Pancreas (tissue), 10 donors: ENCODE data around the gene DRG2. TPM values are rescaled to one million over a fixed set of nuclear protein-coding genes. Genes with fewer than 3 reads are reported as not detected.

Source experiments
- ATAC-seq, 4 donors: fragments of 200-7000 bp; cut with Tn5 transposase; one replicate each; pipeline versions ENCODE4 v1.8.0 to v1.9.1; 2020; ENCODE audit warnings: mild to moderate bottlenecking in 4 of 4, moderate library complexity in 4 of 4
- DNase-seq, 6 donors: peaks; one replicate each; pipeline ENCODE4 v3.0.0-alpha.2; 2020
- FAIRE-seq: peaks from 2 replicates; lab custom pipeline; 2012; peaks lifted over from hg19 to GRCh38; lab: Jason Lieb, UNC
- H3K27ac ChIP-seq, 4 donors: fragments of 200-600 bp; sonication (generic); 1 replicate in 3 of 4; 2 replicates in 1 of 4; pipeline versions ENCODE4 v1.5.0 to v1.8.0; 2020
- H3K27me3 ChIP-seq, 4 donors: fragments of 200-600 bp; one replicate each; pipeline ENCODE4 v1.8.0; 2021
- H3K36me3 ChIP-seq, 3 donors: fragments of 200-600 bp; sonication (generic) in 1 of 3; one replicate each; pipeline versions ENCODE4 v1.5.0 to v1.8.0; 2020 to 2021
- H3K4me1 ChIP-seq, 3 donors: fragments of 200-600 bp; one replicate each; pipeline ENCODE4 v1.8.0; 2021
- H3K4me3 ChIP-seq, 4 donors: fragments of 200-600 bp; sonication (generic) in 2 of 4; one replicate each; pipeline versions ENCODE4 v1.5.0 to v1.8.0; 2020 to 2021
- H3K9me3 ChIP-seq, 4 donors: fragments of 200-600 bp; one replicate each; pipeline ENCODE4 v1.8.0; 2021
- CTCF ChIP-seq, 4 donors: fragments of 200-600 bp; sonication (generic) in 3 of 4; IDR thresholded peaks; one replicate each; pipeline versions ENCODE4 v1.5.0 to v1.8.0; 2021; ENCODE audit warnings: antibody characterized with exemption in 4 of 4
- WGBS, 2 donors: extraction: QIAGEN DNeasy Blood & Tissue Kit; methylation state at CpG; one replicate each; pipeline ENCODE4 v1.1.7; 2013; 5-methylcytosine and 5-hydroxymethylcytosine counted together
- intact Hi-C, 3 donors: fragments of 100-400 bp; cut with DNase I; formaldehyde crosslinking; loops; one replicate each; pipeline versions ENCODE4 v1.11.1 to v1.14.2; 2022
- polyA plus RNA-seq, 2 donors: library from polyadenylated mRNA; stranded (reverse); fragments of 200-250 nt; gene quantifications; one replicate each; pipeline ENCODE4 v1.2.3, GENCODE V29; 2013
- total RNA-seq, 6 donors: library from RNA; stranded (reverse); fragmentation: NEBNext Ultra II Directional in 4 of 6; extraction: Animal tissue kit (Norgen Biotek cat#: 25700) in 4 of 6; gene quantifications; one replicate each; pipeline versions ENCODE4 v1.2.1 to v1.2.4, GENCODE V29; 2021 to 2023
- donor health status: healthy with polysubstance abuse.
- donor health status: DM: no; HTN: no; CAD: no; lungs with moderate emphysema.
- donor health status: DM: no; HTN: no; CAD: no.
- donor health status: control.
- donor health status: control.
- donor health status: Bipolar disorder and iron deficiency.
- donor health status: DM: yes; HTN: yes; CAD: no.
- donor health status: DM: no; HTN: no; CAD: no.
- donor health status: DM: no; HTN: no; CAD: no.
- donor health status: DM: yes; HTN: yes; CAD: no.

The DRG2 gene
- total and polyA plus RNA-seq, 8 donors, result 13.4 to 46.9 (median 17.9) TPM

- no peaks in the 10 kb centered on the region for H3K36me3 ChIP-seq
- H3K4me1 ChIP-seq, result no peaks in the 10 kb centered on the region
- DNase-seq (no peak), ATAC-seq (no peak), FAIRE-seq (no peak)
- no peaks in the 10 kb centered on the region for H3K9me3 ChIP-seq
- TF ChIP-seq CTCF (IDR thresholded peaks at IDR 0.05), result no peak
- no peaks in the 10 kb centered on the region for H3K27me3 ChIP-seq
- no peak overlapping the region for H3K4me3 ChIP-seq
- 80 to 81% methylated on average over 3 of the region's 3 CpGs for WGBS, 2 donors
- intact Hi-C loops, result no loop called here
- H3K27ac ChIP-seq, result no peak overlapping the region
Observed at GRCh38 chr17:18146980-18147379, 59.2 kb downstream of the DRG2 start.

- intact Hi-C loops, result no loop called here
Observed at GRCh38 chr17:18148586-18148985, 60.8 kb downstream of the DRG2 start.

DNA sequence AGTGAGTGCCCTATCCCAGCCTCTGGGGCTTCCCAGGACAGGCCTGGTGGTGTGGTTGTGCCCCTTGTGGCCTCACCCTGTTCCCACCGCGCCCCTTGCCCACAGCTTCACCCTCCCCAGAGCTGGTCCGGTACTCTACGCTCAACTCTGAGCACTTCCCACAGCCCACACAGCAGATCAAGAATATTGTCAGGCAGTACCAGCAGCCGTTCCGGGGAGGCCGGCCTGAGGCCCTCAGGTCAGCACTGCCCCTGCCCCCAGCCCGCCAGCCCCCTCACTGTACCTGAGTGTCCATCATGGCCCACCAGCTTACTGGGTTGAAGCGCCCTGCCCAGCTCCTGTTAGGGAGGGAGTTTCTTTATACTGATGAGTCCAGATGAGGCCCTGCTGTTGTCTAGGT is 63.5 kb downstream of the DRG2 start:
- no peaks in the 10 kb centered on the region for H3K9me3 ChIP-seq
- H3K27ac ChIP-seq, result no peak overlapping the region
- FAIRE-seq (no peak), DNase-seq (no peak), ATAC-seq (no peak)
- WGBS, 2 donors, result 85% methylated on average over 9 of the region's 9 CpGs
- H3K4me1 ChIP-seq, result peaks cover 0 to 4% (median 0%) of the 10 kb centered on the region in 3 donors
- H3K36me3 ChIP-seq, result no peaks in the 10 kb centered on the region
- intact Hi-C loops, result no loop called here
- no peaks in the 10 kb centered on the region for H3K27me3 ChIP-seq
- TF ChIP-seq CTCF (IDR thresholded peaks at IDR 0.05), result no peak
- H3K4me3 ChIP-seq, result no peak overlapping the region

More at GRCh38 chr17:18148586-18148985, 60.8 kb downstream of the DRG2 start:
- FAIRE-seq (no peak), DNase-seq (no peak), ATAC-seq (no peak)
- no peak for TF ChIP-seq CTCF (IDR thresholded peaks at IDR 0.05)
- no peaks in the 10 kb centered on the region for H3K9me3 ChIP-seq
- H3K4me1 ChIP-seq, result no peaks in the 10 kb centered on the region
- no peak overlapping the region for H3K4me3 ChIP-seq
- no peaks in the 10 kb centered on the region for H3K36me3 ChIP-seq
- 77 to 91% methylated on average over 7 of the region's 7 CpGs for WGBS, 2 donors
- H3K27me3 ChIP-seq, result no peaks in the 10 kb centered on the region
- no peak overlapping the region for H3K27ac ChIP-seq

DNA sequence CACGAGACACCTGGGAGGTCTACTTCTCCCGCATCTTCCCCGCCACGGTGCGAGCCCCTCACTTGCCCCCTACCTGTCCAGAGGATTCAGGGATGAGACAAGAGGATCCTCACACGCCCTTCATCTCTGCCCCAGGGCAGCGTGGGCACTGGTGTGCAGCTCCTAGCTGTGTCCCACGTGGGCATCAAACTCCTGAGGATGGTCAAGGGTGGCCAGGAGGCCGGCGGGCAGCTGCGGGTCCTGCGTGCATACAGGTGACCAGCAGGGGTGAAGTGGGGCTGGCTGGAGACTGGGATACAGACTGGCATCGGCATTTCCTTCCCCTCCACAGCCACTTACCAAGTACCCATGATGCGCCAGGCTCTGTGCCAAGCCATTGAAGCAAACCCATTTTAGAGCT is 67.4 kb downstream of the DRG2 start:
- no peak for TF ChIP-seq CTCF (IDR thresholded peaks at IDR 0.05)
- DNase-seq (no peak), ATAC-seq (no peak), FAIRE-seq (no peak)
- 91 to 92% methylated on average over 14 of the region's 14 CpGs for WGBS, 2 donors
- H3K4me3 ChIP-seq, result no peak overlapping the region
- no peaks in the 10 kb centered on the region for H3K36me3 ChIP-seq
- no peaks in the 10 kb centered on the region for H3K9me3 ChIP-seq
- H3K27me3 ChIP-seq, result no peaks in the 10 kb centered on the region
- H3K4me1 ChIP-seq, result peaks cover 0 to 7% (median 4%) of the 10 kb centered on the region in 3 donors
- intact Hi-C loops, result no loop called here
- no peak overlapping the region for H3K27ac ChIP-seq

GRCh38 chr17:18156171-18156975 is 68.6 kb downstream of the DRG2 start:
- DNase-seq (no peak), FAIRE-seq (no peak), ATAC-seq (no peak)
- Histone ChIP-seq H3K27me3 (no peaks in the 10 kb centered on the region), H3K27ac (no peak overlapping the region), H3K36me3 (no peaks in the 10 kb centered on the region), H3K4me1 (peaks cover 0 to 7% (median 4%) of the 10 kb centered on the region in 3 donors), H3K4me3 (no peak overlapping the region), H3K9me3 (no peaks in the 10 kb centered on the region)
- intact Hi-C loops, result no loop called here
- 73 to 78% methylated on average over 8 of the region's 8 CpGs for WGBS, 2 donors
- no peak for TF ChIP-seq CTCF (IDR thresholded peaks at IDR 0.05)
